EL (cell line): Measurements from ENCODE around the gene CHMP1B.

ENCODE experiments used
- DNase-seq: peaks from one replicate; pipeline ENCODE4 v3.0.0-alpha.2; 2016

The CHMP1B gene

GRCh38 chr18:11851146-11851805 is at the start of gene CHMP1B:
TSS of gene CHMP1B (plus strand) at chr18:11851413. CDS start at chr18:11851512, 99 bp downstream.
- DNase-seq, result peak; percentile 96

GRCh38 chr18:11801573-11801972 is 49.6 kb upstream of the CHMP1B start:
- DNase-seq, result no peak

GRCh38 chr18:11802158-11802557 is 49.1 kb upstream of the CHMP1B start:
- no peak for DNase-seq

- DNase-seq, result no peak
Observed at GRCh38 chr18:11802586-11802985, 48.6 kb upstream of the CHMP1B start.

- peak; percentile 33 for DNase-seq
Observed at GRCh38 chr18:11807233-11807632, 44.0 kb upstream of the CHMP1B start.

- peak; percentile 70 for DNase-seq
Observed at GRCh38 chr18:11808001-11808855, 43.0 kb upstream of the CHMP1B start.

GRCh38 chr18:11809895-11810294 is 41.3 kb upstream of the CHMP1B start:
- DNase-seq, result no peak

- no peak for DNase-seq
Observed at GRCh38 chr18:11810379-11810778, 40.8 kb upstream of the CHMP1B start.

GRCh38 chr18:11811009-11811408 is 40.2 kb upstream of the CHMP1B start:
- DNase-seq, result no peak

GRCh38 chr18:11817229-11817628 is 34.0 kb upstream of the CHMP1B start:
- no peak for DNase-seq

- DNase-seq, result no peak
Observed at GRCh38 chr18:11818486-11819203, 32.6 kb upstream of the CHMP1B start.

GRCh38 chr18:11819938-11820337 is 31.3 kb upstream of the CHMP1B start:
- DNase-seq, result no peak

- DNase-seq, result no peak
Observed at GRCh38 chr18:11820697-11821096, 30.5 kb upstream of the CHMP1B start.

GRCh38 chr18:11821208-11821607 is 30.0 kb upstream of the CHMP1B start:
- DNase-seq, result no peak

GRCh38 chr18:11821643-11822237 is 29.5 kb upstream of the CHMP1B start:
- no peak for DNase-seq

GRCh38 chr18:11823545-11823944 is 27.7 kb upstream of the CHMP1B start:
- DNase-seq, result no peak

GRCh38 chr18:11826836-11827235 is 24.4 kb upstream of the CHMP1B start:
- no peak for DNase-seq

- no peak for DNase-seq
Observed at GRCh38 chr18:11828786-11829432, 22.3 kb upstream of the CHMP1B start.

- no peak for DNase-seq
Observed at GRCh38 chr18:11830585-11830984, 20.6 kb upstream of the CHMP1B start.

- DNase-seq, result no peak
Observed at GRCh38 chr18:11831921-11832320, 19.3 kb upstream of the CHMP1B start.

GRCh38 chr18:11834772-11835171 is 16.4 kb upstream of the CHMP1B start:
- DNase-seq, result no peak

GRCh38 chr18:11839556-11839955 is 11.7 kb upstream of the CHMP1B start:
- DNase-seq, result no peak

- no peak for DNase-seq
Observed at GRCh38 chr18:11840493-11840892, 10.7 kb upstream of the CHMP1B start.
